Activated T-cell treated with anti-CD3 and anti-CD28 coated beads, Interleukin-2, amount 50 U/mL, for 4 hours (primary cell): ENCODE measurements around the gene SLC16A6. TPM values are rescaled to one million over a fixed set of nuclear protein-coding genes. Genes with fewer than 3 reads are reported as not detected.
"Not testable (repeated sequence)": the region's sequence is repeated elsewhere in the genome, so short reads cannot be mapped to it uniquely, and the experiment has no call there.

Experiments
- ATAC-seq, 2 donors: fragments of 200-7000 bp; cut with Tn5 transposase; one replicate each; pipeline ENCODE4 v1.10.0; 2021
- DNase-seq: peaks from one replicate; pipeline ENCODE4 v3.0.0-alpha.2; 2020
- H3K27me3 Mint-ChIP-seq: one replicate; pipeline ENCODE4 v1.8.0; 2021; ENCODE audit warnings: low read depth, mixed read lengths
- H3K36me3 Mint-ChIP-seq: one replicate; pipeline ENCODE4 v1.8.0; 2022; ENCODE audit warnings: mixed read lengths; ENCODE audit not compliant: insufficient read depth
- H3K4me1 Mint-ChIP-seq: one replicate; pipeline ENCODE4 v1.8.0; 2021; ENCODE audit warnings: low read depth, mixed read lengths
- H3K4me3 Mint-ChIP-seq: one replicate; pipeline ENCODE4 v1.8.0; 2021; ENCODE audit warnings: mild to moderate bottlenecking, moderate library complexity, mixed read lengths
- H3K9me3 Mint-ChIP-seq: one replicate; pipeline ENCODE4 v1.8.0; 2021; ENCODE audit warnings: mixed read lengths
- total RNA-seq, 3 donors: library from RNA; stranded (reverse); gene quantifications; one replicate each; pipeline ENCODE4 v1.2.1, GENCODE V29; 2021

Gene SLC16A6
- total RNA-seq, 3 donors from 2014 or later = 5.9 to 7.7 (median 6.0) TPM

- DNase-seq, H3K9me3 Mint-ChIP-seq, ATAC-seq, H3K4me3 Mint-ChIP-seq, H3K27me3 Mint-ChIP-seq: not testable (repeated sequence)
- H3K36me3 Mint-ChIP-seq = peaks cover 32% of the 10 kb centered on the region
- H3K4me1 Mint-ChIP-seq = peaks cover 86% of the 10 kb centered on the region
These were observed 34.2 kb downstream of the SLC16A6 start for GRCh38 chr17:68256701-68257100.

DNA sequence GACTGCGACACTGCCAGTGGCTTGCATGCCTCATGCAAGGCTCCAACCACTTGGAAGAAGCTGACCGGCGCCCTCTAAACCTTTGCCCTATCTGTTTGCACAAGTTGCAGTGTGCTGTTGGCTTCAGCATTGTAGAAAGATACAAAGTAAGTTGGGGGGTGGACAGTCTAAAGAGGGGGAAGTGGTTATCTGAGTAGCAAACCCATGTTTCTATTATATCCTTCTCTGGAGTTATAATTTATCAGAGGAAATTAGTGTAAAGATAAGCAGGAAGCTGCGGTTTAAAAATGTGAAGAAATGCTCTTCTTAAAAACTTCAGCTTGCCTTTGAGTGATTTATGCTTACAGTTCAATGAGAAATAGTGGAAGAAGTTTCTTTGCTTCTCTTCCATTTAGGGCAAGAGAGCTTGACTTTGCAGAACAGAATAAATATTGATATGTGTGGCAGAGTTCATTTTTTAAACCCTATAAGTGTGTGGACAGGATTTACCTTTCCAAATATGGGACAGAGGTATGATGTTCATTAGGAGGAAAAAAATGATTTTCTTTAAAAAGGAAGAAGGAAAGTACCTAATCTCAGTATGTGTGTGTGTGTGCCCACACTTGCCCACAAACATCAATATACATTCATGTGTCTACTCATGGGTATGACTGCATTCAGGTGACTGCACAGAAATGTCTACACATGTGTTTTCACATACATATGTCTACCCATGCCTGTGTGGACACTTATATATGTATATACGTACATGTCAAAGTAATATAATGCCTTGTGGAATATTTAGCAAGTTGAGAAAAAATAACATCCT lies 35.0 kb downstream of the SLC16A6 start:
- H3K27me3 Mint-ChIP-seq = no peaks in the 10 kb centered on the region
- H3K4me3 Mint-ChIP-seq = peak overlapping the region; percentile 0
- no peaks in the 10 kb centered on the region for H3K9me3 Mint-ChIP-seq
- H3K4me1 Mint-ChIP-seq = peaks cover 85% of the 10 kb centered on the region
- ATAC-seq (peak; percentile 62 to 64), DNase-seq (no peak)
- H3K36me3 Mint-ChIP-seq = peaks cover 32% of the 10 kb centered on the region

DNA sequence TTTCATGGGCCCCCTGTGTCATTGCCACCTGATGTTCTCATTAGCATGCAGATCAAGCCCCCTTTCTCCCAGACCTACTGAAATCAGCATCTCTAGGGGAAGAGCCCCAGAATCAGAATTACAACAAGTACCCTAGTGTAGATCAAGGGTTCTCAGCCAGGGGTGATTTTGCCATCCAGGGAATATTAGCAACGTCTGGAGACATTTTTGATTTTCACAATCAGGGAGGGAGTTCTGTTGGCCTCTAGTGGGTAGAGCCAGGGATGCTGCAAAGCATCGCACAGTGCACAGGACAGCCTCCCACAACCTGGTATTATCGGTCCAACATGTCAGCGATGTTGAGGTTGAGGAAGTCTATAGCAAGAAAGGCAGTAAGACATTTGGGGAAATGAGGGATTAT lies 35.8 kb downstream of the SLC16A6 start:
- Mint-ChIP-seq H3K4me1 (peaks cover 83% of the 10 kb centered on the region), H3K4me3 (peak overlapping the region; percentile 0), H3K9me3 (no peaks in the 10 kb centered on the region), H3K36me3 (peaks cover 32% of the 10 kb centered on the region), H3K27me3 (no peaks in the 10 kb centered on the region)
- DNase-seq (no peak), ATAC-seq (no peak)

DNA sequence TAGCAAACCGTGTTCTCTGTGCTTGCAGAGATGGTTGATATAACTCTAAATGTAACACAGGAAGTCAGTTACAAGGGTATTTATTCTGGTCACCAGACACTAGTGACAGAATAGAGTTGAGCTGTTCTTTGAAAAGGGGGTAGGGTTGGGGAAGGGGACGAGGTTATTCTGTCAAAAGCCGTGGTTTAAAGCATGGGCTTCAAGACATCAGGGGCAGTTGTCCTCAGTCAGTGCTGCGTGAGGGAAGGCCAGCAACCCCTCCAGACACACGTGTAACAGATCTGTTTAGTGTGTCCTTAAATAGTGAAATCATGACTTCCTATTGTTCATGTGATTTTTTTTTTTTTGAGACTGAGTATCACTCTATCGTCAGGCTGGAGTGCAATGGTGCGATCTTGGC lies 37.5 kb downstream of the SLC16A6 start:
- not testable (repeated sequence) for H3K9me3 Mint-ChIP-seq, DNase-seq, H3K27me3 Mint-ChIP-seq, ATAC-seq
- Mint-ChIP-seq H3K4me1 (peaks cover 86% of the 10 kb centered on the region), H3K36me3 (peaks cover 32% of the 10 kb centered on the region), H3K4me3 (peak overlapping the region; percentile 46)

GRCh38 chr17:68249354-68249765 lies 41.6 kb downstream of the SLC16A6 start:
- H3K27me3 Mint-ChIP-seq = no peaks in the 10 kb centered on the region
- peaks cover 13% of the 10 kb centered on the region for H3K36me3 Mint-ChIP-seq
- H3K4me1 Mint-ChIP-seq = peaks cover 57% of the 10 kb centered on the region
- ATAC-seq (no peak), DNase-seq (no peak)
- no peaks in the 10 kb centered on the region for H3K9me3 Mint-ChIP-seq
- peak overlapping the region; percentile 94 for H3K4me3 Mint-ChIP-seq

- H3K4me1 Mint-ChIP-seq = peaks cover 52% of the 10 kb centered on the region
- DNase-seq (no peak), ATAC-seq (peak; percentile 15 to 22)
- no peaks in the 10 kb centered on the region for H3K9me3 Mint-ChIP-seq
- no peaks in the 10 kb centered on the region for H3K27me3 Mint-ChIP-seq
- H3K36me3 Mint-ChIP-seq = peaks cover 9% of the 10 kb centered on the region
- H3K4me3 Mint-ChIP-seq = peak overlapping the region; percentile 94
These were observed 42.0 kb downstream of the SLC16A6 start for GRCh38 chr17:68248891-68249290.

GRCh38 chr17:68248199-68248825 lies 42.6 kb downstream of the SLC16A6 start:
- H3K36me3 Mint-ChIP-seq = peaks cover 9% of the 10 kb centered on the region
- ATAC-seq (peak; percentile 15 to 16), DNase-seq (no peak)
- H3K4me1 Mint-ChIP-seq = peaks cover 49% of the 10 kb centered on the region
- peak overlapping the region; percentile 94 for H3K4me3 Mint-ChIP-seq
- no peaks in the 10 kb centered on the region for H3K27me3 Mint-ChIP-seq
- no peaks in the 10 kb centered on the region for H3K9me3 Mint-ChIP-seq

DNA sequence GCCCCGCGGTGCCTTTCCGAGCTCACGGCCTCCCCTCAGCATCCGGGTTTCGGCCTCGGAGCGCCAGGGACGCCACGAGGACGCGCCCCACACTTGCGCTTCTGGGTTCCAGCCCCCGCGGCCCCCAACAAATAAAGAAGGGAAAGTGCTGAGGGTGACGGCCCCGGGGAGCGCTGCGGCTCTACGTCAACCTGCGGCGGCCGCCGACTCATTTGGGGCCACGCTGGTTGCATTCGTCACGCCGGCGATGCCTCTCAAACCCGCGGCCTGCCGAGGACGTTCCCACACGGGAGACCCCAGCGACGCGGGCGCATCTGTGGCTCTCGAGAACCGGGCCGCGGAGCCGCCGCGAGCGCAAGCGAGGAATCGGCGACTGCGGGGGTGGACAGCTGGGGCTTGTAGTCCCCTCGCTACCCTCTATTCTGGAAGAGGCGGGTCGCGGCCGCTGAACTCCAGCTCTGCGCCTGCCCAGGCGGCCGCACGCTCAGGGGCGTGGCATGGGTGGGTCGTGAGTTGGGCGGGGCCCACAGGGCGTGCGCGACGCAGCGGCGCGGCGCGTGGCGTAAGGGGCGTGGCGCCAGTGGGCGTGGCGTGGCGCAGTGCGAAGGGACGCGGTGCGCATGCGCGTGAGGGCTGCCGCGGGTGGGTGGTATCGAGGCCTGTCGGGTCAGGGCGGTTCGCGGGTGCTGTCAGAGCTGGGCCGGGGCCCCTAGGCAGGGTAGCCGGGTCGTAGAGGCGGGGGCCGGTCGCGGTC lies 43.3 kb downstream of the SLC16A6 start, which contains the start of gene AMZ2:
Gene AMZ2 (plus strand): TSS at position 599 of the 754 bp plus-strand sequence. CDS start 2,145 bp downstream, outside the sequence.
- Mint-ChIP-seq H3K27me3 (no peaks in the 10 kb centered on the region), H3K36me3 (peaks cover 2% of the 10 kb centered on the region), H3K9me3 (no peaks in the 10 kb centered on the region), H3K4me3 (peak within 1 kb of the TSS; percentile 94), H3K4me1 (peaks cover 42% of the 10 kb centered on the region)
- peak; percentile 98 for DNase-seq
- ATAC-seq = peak; percentile 83 to 85

DNA sequence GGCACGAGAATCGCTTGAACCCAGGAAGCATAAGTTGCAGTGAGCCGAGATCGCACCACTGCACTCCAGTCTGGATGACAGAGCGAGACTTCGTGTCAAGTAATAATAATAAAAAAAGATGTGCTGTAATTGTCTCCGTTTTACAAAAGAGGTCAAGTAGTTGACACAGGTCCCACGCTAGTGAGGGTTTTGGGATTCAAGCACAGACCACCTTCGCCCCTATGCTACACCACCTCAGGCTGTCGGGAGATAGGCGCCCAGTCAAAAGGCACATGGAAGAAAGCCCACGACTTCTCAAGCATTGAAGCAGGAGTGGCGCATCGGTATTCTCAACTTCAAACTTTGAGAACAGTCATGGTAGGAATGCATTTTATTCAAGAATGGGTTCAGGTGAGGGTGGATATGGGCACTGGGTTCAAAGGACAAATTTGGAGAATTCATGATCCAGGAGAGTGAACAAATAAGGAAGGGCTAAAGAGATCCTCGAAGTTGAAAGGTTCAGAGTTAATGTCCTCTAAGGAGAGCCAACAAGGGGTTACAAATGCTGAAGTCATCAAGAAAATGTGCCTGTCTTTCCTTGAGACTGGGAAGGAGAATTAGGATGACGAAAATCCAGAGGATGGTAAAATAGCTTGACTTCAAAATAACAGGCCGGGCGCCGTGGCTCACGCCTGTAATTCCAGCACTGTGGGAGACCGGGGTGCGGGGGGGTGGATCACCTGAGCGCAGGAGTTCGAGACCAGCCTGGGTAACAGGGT lies 44.5 kb downstream of the SLC16A6 start:
- no peaks in the 10 kb centered on the region for H3K27me3 Mint-ChIP-seq
- ATAC-seq = no peak
- no peaks in the 10 kb centered on the region for H3K9me3 Mint-ChIP-seq
- DNase-seq = no peak
- peak overlapping the region; percentile 94 for H3K4me3 Mint-ChIP-seq
- peaks cover 40% of the 10 kb centered on the region for H3K4me1 Mint-ChIP-seq
- H3K36me3 Mint-ChIP-seq = peaks cover 2% of the 10 kb centered on the region

DNA sequence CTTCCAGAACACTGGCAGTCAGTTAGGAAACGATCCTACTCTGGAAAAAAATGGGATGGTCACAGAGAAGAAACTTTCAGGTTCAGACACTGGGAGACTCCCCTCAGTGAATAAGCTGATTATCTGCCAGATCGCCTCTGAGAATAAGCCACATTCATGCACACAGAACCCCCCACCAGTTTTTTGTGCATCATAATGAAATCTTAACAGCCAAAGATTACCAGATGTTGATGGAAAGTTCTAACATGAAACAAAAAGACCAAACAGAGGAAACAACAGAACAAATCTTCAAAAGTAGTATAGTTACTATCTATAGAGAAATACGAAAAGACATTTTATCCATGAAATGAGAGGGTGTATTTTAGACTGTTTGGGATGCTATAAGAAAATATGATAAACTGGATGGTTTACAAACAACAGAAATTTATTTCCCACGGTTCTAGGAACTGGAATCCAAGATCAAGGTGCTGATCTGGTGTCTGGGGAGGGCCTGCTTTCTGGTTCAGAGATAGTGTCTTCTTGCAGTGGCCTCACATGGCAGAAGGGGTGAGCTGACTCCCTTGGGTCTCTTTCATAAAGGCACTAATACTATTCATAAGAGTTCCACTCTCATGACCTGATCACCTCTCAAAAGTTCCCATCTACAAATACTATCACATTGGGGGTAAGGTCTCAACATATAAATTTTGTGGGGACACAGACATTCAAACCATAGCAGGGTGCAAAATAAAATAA lies 51.1 kb downstream of the SLC16A6 start:
- H3K4me3 Mint-ChIP-seq = peak overlapping the region; percentile 56
- H3K4me1 Mint-ChIP-seq = peaks cover 60% of the 10 kb centered on the region
- DNase-seq (no peak), ATAC-seq (no peak)
- H3K36me3 Mint-ChIP-seq = peaks cover 2% of the 10 kb centered on the region
- no peaks in the 10 kb centered on the region for H3K27me3 Mint-ChIP-seq
- H3K9me3 Mint-ChIP-seq = no peaks in the 10 kb centered on the region

DNA sequence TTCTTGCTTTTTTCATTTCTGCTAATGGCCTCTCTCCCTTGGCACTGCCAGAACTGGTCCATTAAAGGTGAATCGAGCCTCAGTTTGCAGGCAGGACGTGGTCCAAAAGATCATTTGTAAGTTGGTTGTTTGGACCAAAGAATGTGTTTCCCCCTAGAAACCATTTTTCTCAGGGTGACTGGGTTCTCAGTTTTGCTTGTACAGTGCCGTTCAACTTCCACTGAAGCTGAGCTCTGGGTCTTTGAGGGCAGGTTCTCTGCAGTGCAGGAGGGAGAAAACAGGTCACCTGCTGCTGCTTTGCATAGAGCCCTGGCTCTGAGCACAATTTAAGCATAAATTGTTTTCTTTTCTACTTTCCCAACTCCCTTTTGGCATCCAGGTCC lies 52.1 kb downstream of the SLC16A6 start:
- no peaks in the 10 kb centered on the region for H3K27me3 Mint-ChIP-seq
- ATAC-seq (peak; percentile 53 to 57), DNase-seq (no peak)
- H3K4me3 Mint-ChIP-seq = peak overlapping the region; percentile 81
- H3K9me3 Mint-ChIP-seq = no peaks in the 10 kb centered on the region
- H3K4me1 Mint-ChIP-seq = peaks cover 61% of the 10 kb centered on the region
- peaks cover 2% of the 10 kb centered on the region for H3K36me3 Mint-ChIP-seq

DNA sequence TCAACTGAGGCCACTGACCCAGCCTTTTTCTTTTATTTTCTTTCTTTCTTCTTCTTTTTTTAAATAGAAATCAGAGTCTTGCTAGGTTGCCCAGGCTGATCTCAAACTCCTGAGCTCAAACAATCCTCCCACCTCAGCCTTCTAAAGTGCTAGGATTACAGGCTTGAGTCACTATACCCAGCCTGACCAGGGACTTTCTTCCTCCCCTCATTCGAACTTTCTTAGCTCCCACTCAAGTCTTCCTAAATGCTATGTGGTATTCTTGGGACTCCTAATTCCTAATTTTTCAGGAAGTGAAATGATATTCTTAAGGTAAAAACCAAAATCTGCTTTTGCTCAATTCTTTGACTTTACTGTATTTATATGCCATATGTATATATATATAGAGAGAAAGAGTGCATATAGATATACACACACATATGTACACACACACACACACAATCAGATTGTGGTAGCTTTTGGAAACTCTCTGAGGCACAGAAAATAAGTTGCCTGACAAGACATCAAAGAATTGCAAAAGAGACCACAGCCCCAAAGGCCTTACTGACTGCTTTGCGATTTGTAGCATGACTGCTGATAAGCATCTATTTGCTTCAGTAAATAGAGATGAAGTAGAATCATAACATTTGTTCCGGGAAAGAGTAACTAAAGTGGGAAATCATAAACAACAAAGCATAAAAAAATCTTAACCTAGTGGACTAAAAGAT lies 52.6 kb downstream of the SLC16A6 start:
- ATAC-seq (peak; percentile 11 to 32), DNase-seq (no peak)
- H3K9me3 Mint-ChIP-seq = no peaks in the 10 kb centered on the region
- no peaks in the 10 kb centered on the region for H3K27me3 Mint-ChIP-seq
- H3K4me1 Mint-ChIP-seq = peaks cover 60% of the 10 kb centered on the region
- H3K4me3 Mint-ChIP-seq = peak overlapping the region; percentile 81
- no peaks in the 10 kb centered on the region for H3K36me3 Mint-ChIP-seq
